ENCODE data around the gene SMIM26.

- TF ChIP-seq POLR2A (IDR thresholded peaks at IDR 0.05) (no peak), CTCF (IDR thresholded peaks at IDR 0.05) (no peak)
Measured at GRCh38 chr20:18548465-18548864, 18.8 kb upstream of the SMIM26 start.

Data from adrenal gland (tissue), 5 donors.